DOHH2 (cell line): ENCODE data around the gene GRIN2A.

Source experiments
- EZH2phosphoT487 ChIP-seq: fragments of 200-600 bp; sonication (generic); IDR thresholded peaks from 2 replicates; pipeline ENCODE4 v1.6.1; 2017; ENCODE audit warnings: borderline replicate concordance, mild to moderate bottlenecking, antibody characterized with exemption, low read length, moderate library complexity, mixed read lengths
- TF ChIP-seq, protein P1 (sequence below): fragments of 200-600 bp; sonication (generic); IDR thresholded peaks from one replicate; pipeline ENCODE4 v1.5.1; 2014; ENCODE audit warnings: antibody characterized with exemption, mild to moderate bottlenecking, low read depth, low read length; ENCODE audit not compliant: poor library complexity, severe bottlenecking

DNA sequence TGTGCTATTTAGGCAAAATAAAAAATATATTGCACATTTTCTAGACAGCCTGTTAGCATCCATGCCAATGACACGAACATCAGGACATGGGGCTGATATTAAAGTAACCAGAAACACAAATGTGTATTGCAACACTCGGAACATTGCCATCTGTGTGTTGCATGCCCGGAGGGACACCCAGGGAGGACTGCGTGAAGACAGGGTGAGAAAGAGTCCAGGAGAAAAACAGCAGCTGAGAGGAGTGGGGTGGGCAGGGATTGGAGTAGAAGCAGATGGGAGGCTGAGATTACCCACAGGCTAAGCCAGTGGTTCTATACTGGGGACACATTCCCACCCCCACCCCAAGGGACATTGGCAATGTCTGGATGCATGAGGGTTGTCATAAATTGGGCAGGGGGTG is 114.8 kb downstream of the GRIN2A start:
- TF ChIP-seq, protein P1, sequence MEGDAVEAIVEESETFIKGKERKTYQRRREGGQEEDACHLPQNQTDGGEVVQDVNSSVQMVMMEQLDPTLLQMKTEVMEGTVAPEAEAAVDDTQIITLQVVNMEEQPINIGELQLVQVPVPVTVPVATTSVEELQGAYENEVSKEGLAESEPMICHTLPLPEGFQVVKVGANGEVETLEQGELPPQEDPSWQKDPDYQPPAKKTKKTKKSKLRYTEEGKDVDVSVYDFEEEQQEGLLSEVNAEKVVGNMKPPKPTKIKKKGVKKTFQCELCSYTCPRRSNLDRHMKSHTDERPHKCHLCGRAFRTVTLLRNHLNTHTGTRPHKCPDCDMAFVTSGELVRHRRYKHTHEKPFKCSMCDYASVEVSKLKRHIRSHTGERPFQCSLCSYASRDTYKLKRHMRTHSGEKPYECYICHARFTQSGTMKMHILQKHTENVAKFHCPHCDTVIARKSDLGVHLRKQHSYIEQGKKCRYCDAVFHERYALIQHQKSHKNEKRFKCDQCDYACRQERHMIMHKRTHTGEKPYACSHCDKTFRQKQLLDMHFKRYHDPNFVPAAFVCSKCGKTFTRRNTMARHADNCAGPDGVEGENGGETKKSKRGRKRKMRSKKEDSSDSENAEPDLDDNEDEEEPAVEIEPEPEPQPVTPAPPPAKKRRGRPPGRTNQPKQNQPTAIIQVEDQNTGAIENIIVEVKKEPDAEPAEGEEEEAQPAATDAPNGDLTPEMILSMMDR, result no peak
- TF ChIP-seq EZH2phosphoT487, result no peak
